K562 (cell line): ENCODE measurements around the gene BLTP3B. TPM values are rescaled to one million over a fixed set of nuclear protein-coding genes. Genes with fewer than 3 reads are reported as not detected.

Experiments
- ATAC-seq: fragments of 200-7000 bp; cut with Tn5 transposase; 3 replicates; pipeline ENCODE4 v1.9.1; 2020; ENCODE audit warnings: moderate library complexity
- BruUV-seq: library from RNA; stranded (reverse); fragments of 400-500 nt; replicated peaks from 2 replicates; lab custom pipeline; 2021; lab: Mats Ljungman, UMichigan
- CTCF ChIA-PET: fragments of 300-600 bp; formaldehyde crosslinking; extraction: SDS; loops from one replicate; lab custom pipeline; 2021; ENCODE audit warnings: low intra/inter-chr PET ratio; lab: Yijun Ruan, JAX
- POLR2A ChIA-PET: fragments of 300-600, 350-650 bp; sonication (Branson Sonifier 250); formaldehyde crosslinking; extraction: SDS; loops from one replicate; lab custom pipeline; 2021; ENCODE audit warnings: antibody characterized with exemption, inconsistent platforms; lab: Yijun Ruan, JAX
- DNase-seq, 4 experiments: peaks; one replicate each; pipeline versions ENCODE4 v3.0.0 to v3.0.0-alpha.2; 2011 to 2018; ENCODE audit warnings: low spot score in 3 of 4, mixed read lengths in 3 of 4; ENCODE audit errors: extremely low read depth in 1 of 4
- FAIRE-seq: peaks from 2 replicates; lab custom pipeline; 2011; peaks lifted over from hg19 to GRCh38; lab: Jason Lieb, UNC
- H2AFZ ChIP-seq: 2 replicates; pipeline ENCODE4 v1.6.0; 2011; ENCODE audit warnings: low read depth, low read length, control low read depth, inconsistent platforms
- H3K27ac ChIP-seq: fragments of 200-600 bp; 3 replicates; pipeline ENCODE4 v1.8.0; 2011; ENCODE audit warnings: low read depth, mild to moderate bottlenecking, control low read depth, inconsistent platforms, low read length, moderate library complexity, mixed read lengths; ENCODE audit errors: extremely low read depth
- H3K27me3 ChIP-seq, 2 experiments: fragments of 300-600 bp in 1 of 2; 2 replicates in 1 of 2; 3 replicates in 1 of 2; pipeline versions ENCODE4 v1.6.0 to v1.8.0; 2011; ENCODE audit warnings: inconsistent platforms in 2 of 2, low read length in 2 of 2, mild to moderate bottlenecking in 1 of 2, mixed read lengths in 1 of 2, moderate library complexity in 1 of 2; ENCODE audit not compliant: control insufficient read depth in 2 of 2, insufficient read depth in 2 of 2
- H3K36me3 ChIP-seq: fragments of 300-600 bp; 3 replicates; pipeline ENCODE4 v1.8.0; 2011; ENCODE audit warnings: mild to moderate bottlenecking, low read length, inconsistent platforms; ENCODE audit not compliant: control insufficient read depth, insufficient read depth
- H3K4me1 ChIP-seq, 2 experiments: fragments of 200-600 bp in 1 of 2; replicated peaks in 1 of 2; 2 replicates in 1 of 2; 3 replicates in 1 of 2; pipeline versions ENCODE4 v1.5.1 to v1.8.0; 2011; ENCODE audit warnings: inconsistent platforms in 2 of 2, low read length in 2 of 2, mild to moderate bottlenecking in 1 of 2, mixed read lengths in 1 of 2, moderate library complexity in 1 of 2; ENCODE audit not compliant: control insufficient read depth in 2 of 2, insufficient read depth in 2 of 2
- H3K4me2 ChIP-seq: 2 replicates; pipeline ENCODE4 v1.6.1; 2011; ENCODE audit warnings: low read length, control low read depth, inconsistent platforms, mixed read lengths; ENCODE audit not compliant: insufficient read depth
- H3K4me3 ChIP-seq: fragments of 200-600 bp; sonication (generic), shearing (Covaris generic); 2 replicates; pipeline ENCODE4 v1.5.1; 2016; ENCODE audit warnings: control low read depth, inconsistent platforms
- H3K79me2 ChIP-seq: fragments of 200-600 bp; 3 replicates; pipeline ENCODE4 v1.8.0; 2011; ENCODE audit warnings: low read length, inconsistent platforms; ENCODE audit not compliant: control insufficient read depth, insufficient read depth
- H3K9ac ChIP-seq, 2 experiments: 2 replicates each; pipeline versions ENCODE4 v1.6.0 to v1.6.1; 2011; ENCODE audit warnings: low read depth in 2 of 2, low read length in 2 of 2, control low read depth in 1 of 2, inconsistent platforms in 1 of 2, mild to moderate bottlenecking in 1 of 2, mixed read lengths in 1 of 2; ENCODE audit not compliant: insufficient read depth in 1 of 2
- H3K9me1 ChIP-seq: one replicate; pipeline ENCODE4 v1.6.0; 2011; ENCODE audit warnings: inconsistent platforms, mild to moderate bottlenecking, low read length, moderate library complexity; ENCODE audit not compliant: control insufficient read depth, insufficient read depth
- H3K9me3 ChIP-seq: replicated peaks from 2 replicates; pipeline ENCODE4 v1.5.1; 2011; ENCODE audit warnings: low read depth, low read length, inconsistent platforms; ENCODE audit not compliant: control insufficient read depth, insufficient read depth
- H4K20me1 ChIP-seq: replicated peaks from 2 replicates; pipeline ENCODE4 v1.6.1; 2011; ENCODE audit warnings: low read length, inconsistent platforms, mixed read lengths; ENCODE audit not compliant: control insufficient read depth, insufficient read depth
- CXXC5 ChIP-seq: fragments of 250-450 bp; sonication (Bioruptor Pico); IDR thresholded peaks from 2 replicates; pipeline ENCODE4 v1.8.0; 2022; ENCODE audit warnings: inconsistent platforms, mild to moderate bottlenecking, moderate library complexity
- FOXJ3 ChIP-seq: sonication (generic); formaldehyde crosslinking; IDR thresholded peaks from 2 replicates; pipeline ENCODE4 v1.4.0; 2020; ENCODE audit warnings: mild to moderate bottlenecking, missing genetic modification reagents
- HDAC6 ChIP-seq: IDR thresholded peaks from 2 replicates; pipeline ENCODE4 v1.6.1; 2012; ENCODE audit warnings: low read depth, mild to moderate bottlenecking, control low read depth, inconsistent platforms, low read length, moderate library complexity
- KDM4B ChIP-seq, 2 experiments: fragments of 450-650 bp in 1 of 2; sonication (generic) in 1 of 2; IDR thresholded peaks; 2 replicates each; pipeline ENCODE4 v1.6.1; 2016 to 2017; ENCODE audit warnings: borderline replicate concordance in 2 of 2, antibody characterized with exemption in 1 of 2, low read depth in 1 of 2, mild to moderate bottlenecking in 1 of 2
- U2AF2 ChIP-seq: fragments of 200-400 bp; formaldehyde crosslinking; optimal IDR thresholded peaks from 2 replicates; pipeline ENCODE3; 2017; ENCODE audit warnings: low read depth, mild to moderate bottlenecking, low read length
- ZNF431 ChIP-seq: sonication (generic); formaldehyde crosslinking; IDR thresholded peaks from 2 replicates; pipeline ENCODE4 v1.8.0; 2022; ENCODE audit warnings: mild to moderate bottlenecking, missing genetic modification reagents
- WGBS: fragments of 100-300 bp; shearing (Covaris generic); methylation state at CpG from one replicate; pipeline ENCODE4 v1.1.6; 2016; ENCODE audit warnings: low coverage, mixed read lengths; ENCODE audit not compliant: insufficient coverage; ENCODE audit errors: missing lambda C conversion rate; 5-methylcytosine and 5-hydroxymethylcytosine counted together
- in situ Hi-C: fragments of 300-500 bp; cut with MboI; formaldehyde crosslinking; loops from 4 replicates; pipeline ENCODE4 v1.15.0; 2018; ENCODE audit warnings: inconsistent platforms, mixed read lengths
- intact Hi-C: fragments of 100-400 bp; cut with micrococcal nuclease; formaldehyde crosslinking; loops from 2 replicates; pipeline ENCODE4 v1.14.2; 2022
- polyA plus RNA-seq, 8 experiments: library from polyadenylated mRNA; depleted of rRNA in 4 of 8; stranded (reverse) in 5 of 8; unstranded in 3 of 8; fragments of >200 nt; fragmentation: Nextera tagmentation in 2 of 8; fragmentation: Illumina TruSeq in 1 of 8; extraction: Ambion mirVana in 2 of 8; extraction: Trizol in 1 of 8; gene quantifications; 2 replicates each; pipeline versions ENCODE4 v1.2.1 to v1.2.3, GENCODE V29; 2011 to 2014; ENCODE audit warnings: inconsistent platforms in 1 of 8, missing spikeins in 1 of 8
- total RNA-seq, 7 experiments: library from RNA; depleted of rRNA in 6 of 7; stranded (reverse); fragments of >200 nt in 6 of 7; fragmentation: Illumina TruSeq in 2 of 7; extraction: Trizol in 2 of 7; gene quantifications; 2 replicates each; pipeline versions ENCODE4 v1.2.1 to v1.2.3, GENCODE V29; 2011 to 2021; ENCODE audit warnings: low replicate concordance in 1 of 7
- TF ChIP-seq, protein P1 (sequence below), 2 experiments: fragments of 450-650 bp in 1 of 2; sonication (generic) in 1 of 2; formaldehyde crosslinking; conservative IDR thresholded peaks; 2 replicates each; pipeline versions ENCODE4 v1.4.0 to v1.8.1; 2020 to 2022; ENCODE audit warnings: mild to moderate bottlenecking in 1 of 2, missing genetic modification reagents in 1 of 2
- TF ChIP-seq, protein P2 (sequence below): fragments of 450-650 bp; IDR thresholded peaks from 2 replicates; pipeline ENCODE4 v1.6.1; 2016; ENCODE audit warnings: borderline replicate concordance

Gene BLTP3B
- total and polyA plus RNA-seq, 9 of the 15 experiments (the other 6 are each of a cell fraction or from before 2014, with no cell fraction given), result 3.9 to 27.4 (median 19.7) TPM

DNA sequence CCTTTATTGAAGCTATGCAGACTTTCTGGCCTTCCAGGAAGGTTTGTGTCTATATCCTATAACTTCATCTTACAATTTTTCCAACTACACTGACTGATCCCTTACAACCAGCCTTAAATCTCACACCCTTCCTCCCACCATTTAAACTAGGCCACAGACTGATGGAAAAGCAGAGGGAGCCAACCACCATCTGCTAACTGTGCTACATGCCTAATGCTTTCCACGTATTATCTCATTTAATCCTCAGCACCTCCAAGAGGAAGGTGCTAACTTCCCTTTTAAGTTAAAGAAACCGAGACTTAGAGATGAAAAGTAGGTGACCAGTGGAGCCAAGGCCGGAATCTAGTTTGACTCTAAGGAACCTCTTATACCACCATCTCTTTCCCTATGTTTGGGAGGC, 22.7 kb upstream of the BLTP3B start:
- intact Hi-C loops (no loop called here), in situ Hi-C loops (no loop called here)
- Histone ChIP-seq H3K4me1 (peaks cover 0 to 5% of the 10 kb centered on the region in 2 experiments; a peak in 3 of 5 replicates), H3K4me2 (no peak overlapping the region), H3K27me3 (no peaks in the 10 kb centered on the region; a peak in 1 of 5 replicates), H3K9me1 (no peaks in the 10 kb centered on the region), H3K79me2 (no peaks in the 10 kb centered on the region), H4K20me1 (no peaks in the 10 kb centered on the region), H3K9ac (no peak overlapping the region), H3K9me3 (no peaks in the 10 kb centered on the region), H2AFZ (no peak overlapping the region), H3K36me3 (no peaks in the 10 kb centered on the region), H3K4me3 (no peak overlapping the region), H3K27ac (no peak overlapping the region)
- no TSS peak for BruUV-seq
- ChIA-PET CTCF (no interaction called here), POLR2A (interaction anchor here (1.0 kb wide), 1 partner anchor 29 kb away, joined by 3 read pairs; no protein-coding TSS in a partner anchor)
- ATAC-seq, result no peak
- WGBS, result 36% methylated on average over 3 of the region's 3 CpGs
- TF ChIP-seq ZNF431 (CRISPR knock-in tag) (no peak), U2AF2 (no peak), KDM4B (IDR thresholded peaks at IDR 0.05; ENCODE audit: borderline replicate concordance in 2 of 2, low read depth in 1 of 2) (no peak), HDAC6 (no peak), CXXC5 (CRISPR knock-in tag) (no peak), FOXJ3 (CRISPR knock-in tag) (no peak)
- TF ChIP-seq, protein P1, sequence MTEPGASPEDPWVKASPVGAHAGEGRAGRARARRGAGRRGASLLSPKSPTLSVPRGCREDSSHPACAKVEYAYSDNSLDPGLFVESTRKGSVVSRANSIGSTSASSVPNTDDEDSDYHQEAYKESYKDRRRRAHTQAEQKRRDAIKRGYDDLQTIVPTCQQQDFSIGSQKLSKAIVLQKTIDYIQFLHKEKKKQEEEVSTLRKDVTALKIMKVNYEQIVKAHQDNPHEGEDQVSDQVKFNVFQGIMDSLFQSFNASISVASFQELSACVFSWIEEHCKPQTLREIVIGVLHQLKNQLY (CRISPR knock-in tag; conservative IDR thresholded peaks at IDR 0.05), result no peak
- TF ChIP-seq, protein P2, sequence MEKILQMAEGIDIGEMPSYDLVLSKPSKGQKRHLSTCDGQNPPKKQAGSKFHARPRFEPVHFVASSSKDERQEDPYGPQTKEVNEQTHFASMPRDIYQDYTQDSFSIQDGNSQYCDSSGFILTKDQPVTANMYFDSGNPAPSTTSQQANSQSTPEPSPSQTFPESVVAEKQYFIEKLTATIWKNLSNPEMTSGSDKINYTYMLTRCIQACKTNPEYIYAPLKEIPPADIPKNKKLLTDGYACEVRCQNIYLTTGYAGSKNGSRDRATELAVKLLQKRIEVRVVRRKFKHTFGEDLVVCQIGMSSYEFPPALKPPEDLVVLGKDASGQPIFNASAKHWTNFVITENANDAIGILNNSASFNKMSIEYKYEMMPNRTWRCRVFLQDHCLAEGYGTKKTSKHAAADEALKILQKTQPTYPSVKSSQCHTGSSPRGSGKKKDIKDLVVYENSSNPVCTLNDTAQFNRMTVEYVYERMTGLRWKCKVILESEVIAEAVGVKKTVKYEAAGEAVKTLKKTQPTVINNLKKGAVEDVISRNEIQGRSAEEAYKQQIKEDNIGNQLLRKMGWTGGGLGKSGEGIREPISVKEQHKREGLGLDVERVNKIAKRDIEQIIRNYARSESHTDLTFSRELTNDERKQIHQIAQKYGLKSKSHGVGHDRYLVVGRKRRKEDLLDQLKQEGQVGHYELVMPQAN, result no peak
- no peak for DNase-seq
- FAIRE-seq, result no peak
